SKM-1 (cell line): Measurements from ENCODE around the gene ENKD1.

Source experiments
- DNase-seq: peaks from one replicate; lab custom pipeline; 2025; ENCODE audit not compliant: unreplicated experiment; lab: John Stamatoyannopoulos, UW

Gene ENKD1

DNA sequence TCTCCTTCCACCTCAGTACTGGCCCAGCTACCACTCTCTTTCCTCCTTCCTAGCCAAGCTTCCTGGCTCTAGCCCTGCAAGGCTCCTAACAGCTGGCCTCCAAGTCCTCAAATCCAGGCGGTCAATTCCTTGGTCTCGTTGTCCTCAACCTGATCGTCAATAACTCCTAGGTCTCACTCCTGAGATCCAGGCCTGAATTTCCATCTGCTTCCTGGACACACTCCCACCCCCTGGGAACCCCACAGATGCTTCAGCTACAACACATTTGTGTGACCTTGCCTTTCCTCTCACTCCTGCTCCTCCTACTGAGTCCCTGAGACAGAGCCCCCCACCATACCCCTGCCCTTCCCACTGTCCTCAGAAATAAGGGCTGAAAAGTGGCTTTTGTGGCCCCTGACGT lies 2.3 kb downstream of the ENKD1 start:
- no peak for DNase-seq

DNA sequence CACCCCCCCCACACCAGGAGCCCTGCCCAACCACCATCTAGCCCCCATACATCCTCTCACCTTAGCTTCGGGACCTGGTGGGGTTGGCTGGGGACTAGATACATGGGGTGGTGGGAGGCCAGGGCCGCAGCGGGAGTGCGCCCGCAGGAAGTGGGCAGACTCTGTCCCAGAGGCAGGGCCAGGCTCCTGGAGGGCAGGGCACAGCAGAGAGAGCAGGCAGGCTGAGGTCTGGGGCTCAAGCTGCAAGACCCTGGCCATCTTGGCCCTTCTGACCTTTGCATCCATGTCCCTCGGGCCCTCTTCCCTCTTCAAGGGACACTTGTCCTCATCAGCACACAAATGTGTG lies 2.7 kb downstream of the ENKD1 start:
- DNase-seq: no peak

DNA sequence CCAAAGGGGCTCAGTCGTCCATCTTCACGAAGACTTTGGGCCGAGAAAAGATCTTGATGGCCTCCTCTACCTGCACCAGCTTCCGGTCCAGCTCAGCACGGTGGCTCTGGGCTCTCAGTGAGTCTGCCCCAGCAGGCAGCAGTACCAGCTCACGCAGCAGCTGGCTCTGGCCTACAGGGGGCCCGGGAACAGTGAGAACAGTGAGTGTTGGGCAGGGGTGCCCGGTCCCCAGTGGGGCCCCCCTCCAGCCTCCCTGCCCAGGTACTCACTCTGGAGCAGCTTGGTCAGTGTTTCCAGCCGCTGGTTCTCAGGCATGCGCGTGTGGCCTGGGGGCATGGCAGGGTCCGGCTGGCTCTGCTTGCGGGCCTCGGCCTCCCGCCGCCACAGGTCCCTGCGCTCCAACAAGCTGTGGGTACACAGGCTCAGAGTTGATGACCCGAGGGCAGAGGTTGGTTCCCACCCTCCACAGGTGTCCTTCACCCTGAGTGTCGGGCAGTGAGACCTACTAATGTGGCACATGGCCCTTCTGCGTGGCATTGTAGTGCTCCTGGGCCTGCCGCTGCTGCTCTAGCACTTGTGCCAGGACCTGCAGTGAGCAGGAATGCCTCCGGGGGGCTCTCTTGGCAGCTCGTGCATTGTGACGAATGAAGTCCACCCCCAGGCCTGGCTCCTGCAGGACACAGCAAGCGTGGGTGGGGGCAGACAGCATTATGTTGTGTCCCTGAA lies 3.2 kb downstream of the ENKD1 start:
- no peak for DNase-seq

DNA sequence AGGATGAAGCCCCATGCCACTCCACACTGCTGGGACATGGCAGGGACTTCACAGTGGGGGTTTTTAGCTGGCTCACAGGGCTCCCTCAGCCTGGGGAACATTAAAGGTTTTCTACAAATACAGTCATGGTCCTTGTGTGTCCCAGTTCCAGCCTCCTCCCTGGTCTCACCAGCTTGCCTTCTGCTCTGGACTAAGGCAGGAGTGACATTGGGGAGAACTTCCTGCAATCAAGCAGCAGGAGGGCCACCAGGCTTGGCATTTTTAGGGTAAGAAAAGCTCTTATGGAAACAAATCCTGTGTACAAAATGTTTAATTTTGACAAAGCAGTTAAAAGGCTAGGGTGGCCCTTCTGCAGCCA lies 3.9 kb downstream of the ENKD1 start:
- DNase-seq: no peak

DNA sequence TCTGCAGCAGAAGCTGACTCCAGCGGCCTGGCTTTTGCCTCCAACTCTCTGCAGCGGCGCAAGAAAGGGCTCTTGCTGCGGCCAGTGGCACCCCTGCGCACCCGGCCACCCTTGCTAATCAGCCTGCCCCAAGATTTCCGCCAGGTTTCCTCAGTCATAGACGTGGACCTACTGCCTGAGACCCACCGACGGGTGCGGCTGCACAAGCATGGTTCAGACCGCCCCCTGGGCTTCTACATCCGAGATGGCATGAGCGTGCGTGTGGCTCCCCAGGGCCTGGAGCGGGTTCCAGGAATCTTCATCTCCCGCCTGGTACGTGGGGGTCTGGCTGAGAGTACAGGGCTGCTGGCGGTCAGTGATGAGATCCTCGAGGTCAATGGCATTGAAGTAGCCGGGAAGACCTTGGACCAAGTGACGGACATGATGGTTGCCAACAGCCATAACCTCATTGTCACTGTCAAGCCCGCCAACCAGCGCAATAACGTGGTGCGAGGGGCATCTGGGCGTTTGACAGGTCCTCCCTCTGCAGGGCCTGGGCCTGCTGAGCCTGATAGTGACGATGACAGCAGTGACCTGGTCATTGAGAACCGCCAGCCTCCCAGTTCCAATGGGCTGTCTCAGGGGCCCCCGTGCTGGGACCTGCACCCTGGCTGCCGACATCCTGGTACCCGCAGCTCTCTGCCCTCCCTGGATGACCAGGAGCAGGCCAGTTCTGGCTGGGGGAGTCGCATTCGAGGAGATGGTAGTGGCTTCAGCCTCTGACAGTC lies 4.5 kb downstream of the ENKD1 start:
- no peak for DNase-seq

DNA sequence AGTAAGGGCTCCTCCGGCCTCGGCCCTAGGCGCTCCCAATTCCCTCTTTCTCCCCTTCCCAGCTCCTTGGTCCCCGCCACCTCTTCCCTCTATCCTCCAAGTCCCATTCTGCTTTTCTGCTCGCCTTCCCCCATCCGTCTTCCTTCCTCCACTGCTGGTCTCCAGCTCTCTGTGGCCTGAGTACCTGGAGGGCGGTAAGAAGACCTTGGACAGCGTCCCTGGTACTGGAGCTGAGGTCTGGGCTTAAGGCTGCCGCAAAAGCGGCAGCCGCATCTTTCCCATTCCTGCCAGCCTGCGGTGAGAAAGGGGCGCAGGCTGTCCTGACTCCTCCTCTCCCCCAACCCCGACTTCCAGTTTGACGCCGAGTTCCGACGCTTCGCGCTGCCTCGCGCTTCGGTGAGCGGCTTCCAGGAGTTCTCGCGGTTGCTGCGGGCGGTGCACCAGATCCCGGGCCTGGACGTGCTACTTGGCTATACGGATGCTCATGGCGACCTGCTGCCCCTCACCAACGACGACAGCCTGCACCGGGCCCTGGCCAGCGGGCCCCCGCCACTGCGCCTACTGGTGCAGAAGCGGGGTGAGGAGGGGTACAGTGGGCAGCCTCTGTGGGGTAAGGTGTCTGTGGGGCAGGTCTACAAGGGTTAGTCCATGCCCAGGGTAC lies 5.3 kb downstream of the ENKD1 start:
- DNase-seq: no peak

DNA sequence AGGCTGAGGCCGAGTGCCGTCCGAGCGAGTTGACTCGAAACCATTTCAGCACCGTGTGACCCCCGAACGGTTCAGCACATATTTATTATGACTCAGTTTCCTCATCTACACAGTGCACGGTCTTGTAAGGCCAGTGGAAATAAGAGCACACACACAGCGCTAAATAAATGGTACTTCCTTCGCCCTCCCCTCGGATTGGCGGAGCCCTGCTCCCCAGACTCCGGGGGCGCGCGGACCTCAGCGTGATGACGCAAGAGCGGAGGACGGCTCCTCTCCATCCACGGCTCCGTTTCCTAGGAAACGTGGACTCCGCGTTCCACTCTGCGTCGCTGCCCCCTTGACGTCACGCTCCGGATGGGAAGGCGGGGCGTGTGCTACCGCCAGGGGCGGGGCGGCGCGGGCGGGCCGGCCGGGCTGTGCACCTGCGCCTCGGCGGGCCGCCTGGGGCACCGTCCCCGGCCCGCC lies 6.0 kb downstream of the ENKD1 start, which contains the start of gene PARD6A:
PARD6A (plus strand) TSS at position 397 of the 465 bp plus-strand sequence. CDS start 79 bp downstream, outside the sequence.
- peak; percentile 86 for DNase-seq

DNA sequence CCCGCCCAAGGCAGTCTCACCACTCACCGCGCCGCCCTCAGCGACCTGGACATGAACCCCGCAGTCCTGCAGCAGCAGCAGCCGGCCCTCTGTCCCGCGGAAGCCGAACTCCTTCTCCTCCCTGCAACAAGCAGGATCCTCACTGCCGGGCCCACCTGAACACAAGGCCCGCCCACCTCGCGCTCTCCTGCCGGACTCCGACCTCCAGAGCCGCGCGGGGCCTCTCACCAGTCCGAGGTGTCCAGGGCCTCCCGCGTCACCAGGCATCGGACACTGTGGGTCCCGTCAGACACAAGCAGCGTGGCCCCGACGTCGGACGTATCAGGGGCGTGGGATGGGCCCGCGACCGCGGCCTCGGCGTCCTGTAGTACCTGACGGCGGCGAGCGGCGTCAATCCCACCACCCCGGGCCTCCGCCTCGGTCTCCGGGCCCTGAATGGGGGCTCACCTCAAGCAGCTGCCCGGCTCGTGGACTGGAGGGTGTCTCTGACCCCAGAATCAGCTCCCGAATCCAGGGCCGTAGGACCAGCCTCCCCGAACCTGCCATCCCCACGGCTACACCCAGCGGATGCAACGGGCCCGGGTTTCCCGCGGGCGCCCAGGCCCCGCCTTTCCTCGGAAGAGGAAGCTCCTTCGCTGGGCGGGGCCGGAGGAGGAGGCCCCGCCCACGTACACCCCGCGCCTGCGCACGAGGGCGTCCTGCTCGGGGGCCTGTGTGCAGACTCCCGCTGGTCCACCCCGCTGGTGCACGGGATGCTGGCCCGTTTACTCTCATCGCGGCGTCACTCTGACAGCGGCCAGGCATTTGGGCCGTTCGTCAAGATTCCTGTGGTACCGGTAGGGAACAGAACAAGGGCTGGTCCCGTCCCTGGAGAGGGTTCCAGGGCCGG lies 6.6 kb downstream of the ENKD1 start, which contains the start of gene ACD:
ACD (minus strand) TSS at position 586 of the 889 bp plus-strand sequence; CDS start at position 546, 40 bp downstream.
- peak; percentile 40 for DNase-seq

DNA sequence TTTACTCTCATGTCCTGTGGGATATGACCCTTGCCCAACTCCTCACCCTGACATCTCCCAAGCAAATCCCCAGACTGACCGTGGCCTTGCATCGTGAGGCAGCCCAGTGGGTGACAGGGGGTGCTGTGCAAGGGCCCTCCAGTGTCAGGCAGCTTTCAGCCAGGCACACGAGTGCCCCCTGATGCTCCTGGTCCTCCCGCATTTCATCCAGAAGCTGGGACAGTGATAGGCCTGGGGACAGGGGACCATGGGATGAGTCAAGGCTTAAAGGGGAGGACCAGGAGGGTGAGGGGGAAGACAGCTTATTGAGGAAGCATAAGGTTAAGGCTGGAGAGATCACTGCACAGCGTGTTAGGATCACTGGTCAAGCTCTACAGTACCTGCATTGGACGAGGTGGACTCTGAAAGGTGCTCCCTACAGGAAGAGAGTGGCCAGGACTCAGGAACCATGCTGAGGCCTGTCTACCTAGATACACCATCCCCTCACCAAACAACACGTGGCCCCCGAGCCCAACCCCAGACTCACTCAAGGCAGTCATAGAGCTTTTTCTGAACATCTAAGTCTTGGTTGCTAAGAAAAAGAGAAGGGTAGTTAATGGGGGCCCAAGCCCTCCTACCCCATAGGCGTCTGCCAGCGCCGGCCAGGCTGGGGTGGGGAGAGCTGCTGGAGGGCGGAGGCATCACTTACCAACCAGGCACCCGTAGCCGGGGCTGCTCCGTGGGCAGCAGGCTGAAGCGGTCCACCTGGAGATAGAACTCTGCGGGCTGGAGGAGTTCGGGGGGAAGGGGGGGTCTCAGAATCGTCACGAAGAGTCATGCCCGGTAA lies 7.5 kb downstream of the ENKD1 start:
- no peak for DNase-seq

DNA sequence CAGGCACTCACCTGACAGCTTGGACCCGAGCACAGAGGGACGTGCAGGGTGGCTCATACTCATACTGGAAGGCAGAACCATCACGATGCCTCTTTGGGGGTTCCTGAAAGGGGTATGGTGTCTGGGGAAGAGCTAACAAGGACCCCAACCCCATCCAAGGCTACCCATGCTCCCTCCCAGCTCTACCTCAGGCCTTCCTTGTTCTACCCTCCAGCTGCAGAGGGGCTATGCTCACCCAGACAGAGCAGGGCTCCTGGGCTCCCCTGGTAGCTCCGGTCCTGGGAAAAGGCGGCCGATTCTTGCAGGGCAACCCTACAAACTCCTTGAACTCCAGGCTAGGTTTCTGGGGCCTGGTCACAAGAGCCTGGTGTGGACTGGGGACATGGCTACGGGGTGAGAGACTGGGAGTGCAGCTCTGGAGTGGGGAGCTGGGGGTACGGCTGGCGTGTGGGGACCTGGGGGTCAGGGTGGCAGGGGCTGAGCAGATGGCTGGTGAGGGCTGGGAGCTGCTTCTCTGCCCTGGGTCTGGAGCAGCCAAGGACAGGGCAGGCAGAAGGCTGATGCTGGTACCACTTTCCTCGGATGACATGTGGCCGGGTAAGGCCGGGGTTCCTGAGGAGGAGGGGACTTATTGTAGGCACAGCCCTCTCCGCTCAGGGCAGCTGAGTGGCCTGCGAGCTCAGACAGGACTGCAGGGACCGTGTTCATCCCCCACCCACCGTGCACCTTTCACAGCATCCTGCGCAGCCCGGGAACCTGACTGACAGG lies 8.6 kb downstream of the ENKD1 start:
- no peak for DNase-seq

DNA sequence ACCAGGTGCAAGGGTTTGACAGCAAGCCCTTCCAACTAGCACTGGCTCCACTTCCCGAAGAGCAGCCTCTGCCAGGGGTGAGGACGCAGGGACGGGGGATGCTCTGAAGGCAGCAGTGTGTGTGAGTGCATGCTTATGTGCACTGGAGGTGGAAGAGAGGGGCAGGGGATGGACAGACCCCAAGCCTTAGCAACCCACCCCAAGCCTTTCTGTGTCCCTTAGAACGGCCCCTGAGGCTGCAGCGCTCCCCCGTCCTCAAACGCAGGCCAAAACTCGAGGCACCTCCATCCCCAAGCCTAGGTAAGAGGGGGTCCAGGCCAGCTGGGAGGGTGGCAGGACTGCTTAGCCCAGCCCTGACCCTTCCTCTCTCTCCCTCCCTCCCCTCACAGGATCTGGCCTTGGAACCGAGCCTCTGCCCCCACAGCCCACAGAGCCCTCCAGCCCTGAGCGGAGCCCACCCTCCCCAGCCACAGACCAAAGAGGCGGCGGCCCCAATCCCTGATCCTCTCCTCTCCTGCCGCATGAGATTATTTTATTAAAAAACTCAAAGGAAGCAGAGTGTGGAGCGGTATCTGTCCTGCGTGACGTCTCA lies 9.4 kb downstream of the ENKD1 start:
- DNase-seq: no peak

DNA sequence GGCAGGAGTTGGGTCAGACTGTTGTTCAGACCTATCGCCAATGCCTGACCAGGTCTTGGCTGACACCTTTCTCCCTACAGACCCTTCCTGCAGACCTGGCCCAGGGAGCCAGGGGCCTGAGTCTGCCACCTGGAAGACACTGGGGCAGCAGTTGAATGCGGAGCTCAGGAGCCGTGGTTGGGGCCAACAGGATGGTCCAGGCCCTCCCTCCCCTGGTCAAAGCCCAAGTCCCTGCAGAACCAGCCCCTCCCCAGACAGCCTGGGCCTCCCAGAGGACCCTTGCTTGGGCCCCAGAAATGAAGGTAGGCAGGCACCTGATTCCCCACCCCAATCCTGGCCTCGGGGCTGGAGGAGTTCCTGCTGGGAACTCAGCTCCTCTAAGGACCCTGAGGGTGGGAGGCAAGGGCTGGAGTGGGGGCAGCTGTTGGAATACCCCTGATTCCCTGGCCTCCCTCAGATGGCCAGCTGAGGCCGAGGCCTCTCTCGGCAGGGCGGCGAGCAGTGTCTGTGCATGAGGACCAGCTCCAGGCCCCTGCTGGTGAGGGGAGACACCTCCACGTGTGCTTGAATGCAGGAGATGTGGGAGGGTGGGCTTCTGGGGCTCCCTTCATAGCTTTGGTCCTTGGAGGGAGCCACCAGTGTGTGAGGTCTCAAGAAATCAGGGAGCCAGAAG lies 10.1 kb downstream of the ENKD1 start:
- no peak for DNase-seq

DNA sequence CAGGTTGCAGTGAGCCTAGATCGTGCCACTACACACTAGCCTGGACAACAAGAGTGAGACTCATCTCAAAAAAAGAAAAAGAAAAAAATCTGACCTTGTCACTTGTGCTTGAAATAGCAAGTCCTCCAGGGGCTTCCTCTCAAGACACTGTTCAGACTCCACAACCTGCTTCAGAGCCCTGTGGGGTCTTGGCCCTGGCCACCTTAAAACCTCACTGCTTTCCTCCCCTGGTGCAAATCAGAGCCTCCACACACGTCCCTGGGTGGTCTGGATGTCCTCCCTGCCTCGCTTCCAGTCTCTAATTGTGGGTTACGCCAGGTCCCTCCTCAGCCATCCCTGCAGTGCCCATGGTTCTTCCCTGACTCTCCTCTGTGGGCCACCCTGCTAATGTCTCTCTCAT lies 11.2 kb downstream of the ENKD1 start:
- no peak for DNase-seq

DNA sequence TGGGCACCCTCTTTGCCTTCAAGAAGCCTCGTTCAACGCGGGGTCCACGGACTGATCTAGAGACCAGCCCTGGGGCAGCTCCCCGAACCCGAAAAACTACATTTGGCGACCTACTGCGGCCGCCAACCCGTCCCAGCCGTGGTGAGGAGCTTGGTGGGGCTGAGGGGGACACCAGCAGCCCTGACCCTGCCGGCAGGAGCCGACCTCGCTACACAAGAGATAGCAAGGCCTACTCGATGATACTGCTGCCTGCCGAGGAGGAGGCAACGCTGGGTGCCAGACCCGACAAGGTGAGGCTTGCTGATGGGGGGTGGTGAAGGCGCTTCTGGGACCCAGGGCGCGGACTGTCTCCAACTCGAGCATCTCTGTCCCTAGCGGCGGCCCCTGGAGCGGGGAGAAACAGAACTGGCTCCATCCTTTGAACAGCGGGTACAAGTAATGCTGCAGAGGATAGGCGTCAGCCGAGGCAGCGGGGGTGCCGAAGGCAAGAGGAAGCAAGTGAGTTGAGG lies 12.1 kb downstream of the ENKD1 start:
- DNase-seq: no peak

DNA sequence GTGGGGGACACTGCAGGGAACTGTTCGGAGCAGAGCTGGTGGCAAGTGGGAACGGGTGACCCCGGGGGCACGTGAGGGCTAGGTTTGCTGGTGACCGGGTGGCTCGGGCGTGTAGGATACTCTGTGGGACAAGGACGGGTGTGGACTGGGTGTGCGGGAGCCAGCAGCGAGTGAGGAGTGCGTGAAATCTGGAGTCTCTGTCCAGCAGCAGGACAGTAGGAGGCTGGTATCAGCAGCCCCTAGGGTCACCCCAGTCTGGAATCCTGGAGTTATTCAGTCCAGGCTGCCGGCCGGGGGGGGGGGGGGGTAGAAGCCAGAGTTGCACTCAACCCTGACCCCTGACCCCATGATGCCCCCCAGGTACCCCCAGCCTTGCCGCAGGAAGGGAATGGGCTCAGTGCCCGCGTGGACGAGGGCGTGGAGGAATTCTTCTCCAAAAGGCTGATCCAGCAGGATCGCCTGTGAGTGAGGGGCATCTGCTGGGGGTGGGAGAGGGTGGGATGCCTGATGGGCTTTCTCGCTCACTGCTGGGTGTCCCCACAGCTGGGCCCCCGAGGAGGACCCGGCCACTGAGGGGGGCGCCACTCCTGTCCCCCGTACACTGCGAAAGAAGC lies 12.7 kb downstream of the ENKD1 start:
- DNase-seq: no peak

DNA sequence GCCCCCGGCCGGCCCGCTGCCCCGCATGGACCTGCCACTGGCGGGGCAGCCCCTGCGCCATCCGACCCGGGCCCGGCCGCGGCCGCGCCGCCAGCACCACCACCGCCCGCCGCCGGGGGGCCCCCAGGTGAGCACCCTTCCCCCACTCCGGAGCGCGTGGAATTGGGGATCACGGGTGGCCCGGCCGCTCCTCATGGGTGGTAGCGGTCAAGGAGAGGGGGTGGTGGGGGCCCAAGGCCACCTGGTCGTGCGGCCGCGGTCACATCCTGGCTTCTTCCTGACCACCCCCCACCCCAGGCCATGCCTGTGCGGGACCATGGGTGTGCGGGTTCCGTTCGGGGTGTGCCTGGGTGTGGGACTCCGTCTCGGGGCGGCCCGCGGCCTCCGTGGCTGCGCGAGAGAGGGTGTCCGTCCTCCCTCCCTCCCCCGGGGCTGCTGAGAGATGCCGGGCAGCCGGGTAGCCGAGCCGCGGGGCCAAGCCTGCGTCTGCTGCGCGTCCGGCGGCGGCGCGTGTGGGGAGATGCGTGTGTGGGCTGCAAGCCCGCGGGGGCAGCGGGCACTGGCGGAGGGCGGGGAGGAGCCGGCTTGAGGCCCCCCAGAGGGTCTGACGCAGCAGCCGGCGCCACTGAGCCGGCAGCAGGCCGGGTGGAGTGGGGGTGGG lies 13.3 kb downstream of the ENKD1 start:
- DNase-seq: no peak

DNA sequence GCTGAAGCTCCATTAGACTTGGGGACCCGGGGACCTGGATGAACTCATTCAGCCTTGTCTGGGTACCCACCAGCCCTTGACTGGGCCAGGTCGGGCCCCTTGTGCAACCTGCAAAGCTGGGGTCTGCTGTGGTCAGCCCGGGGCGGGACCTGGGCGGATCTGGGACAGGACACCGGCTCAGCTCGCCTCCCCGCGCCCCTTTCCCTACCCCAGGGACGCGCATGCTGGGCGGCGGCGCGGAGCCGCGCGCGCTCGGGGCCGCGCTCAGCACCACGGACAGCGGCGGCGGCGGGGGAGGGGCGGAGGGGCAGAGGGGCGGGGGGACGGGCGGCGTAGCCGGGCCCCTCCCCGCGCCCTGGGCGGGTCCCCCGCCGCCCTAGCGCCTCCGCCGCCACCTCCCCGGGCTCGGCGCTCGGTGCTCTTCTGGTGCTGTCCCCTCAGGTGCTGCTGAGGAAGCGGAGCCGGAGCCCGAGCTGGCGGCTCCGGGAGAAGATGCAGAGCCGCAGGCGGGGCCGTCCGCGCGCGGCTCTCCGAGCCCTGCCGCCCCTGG lies 13.9 kb downstream of the ENKD1 start:
- no peak for DNase-seq
